Breast epithelium (tissue), 4 donors: ENCODE measurements around the gene NFKBIB. TPM values are rescaled to one million over a fixed set of nuclear protein-coding genes. Genes with fewer than 3 reads are reported as not detected.

Experiments used
- DNase-seq, 2 donors: peaks; one replicate each; pipeline ENCODE4 v3.0.0-alpha.2; 2019; ENCODE audit warnings: low spot score in 2 of 2
- H3K27ac ChIP-seq, 2 donors: fragments of 200-600 bp; sonication (generic) in 1 of 2; one replicate each; pipeline ENCODE4 v1.5.1; 2016 to 2019; ENCODE audit warnings: mild to moderate bottlenecking in 1 of 2
- H3K27me3 ChIP-seq, 2 donors: fragments of 200-600 bp; sonication (generic) in 1 of 2; one replicate each; pipeline versions ENCODE4 v1.5.1 to v1.6.0; 2017 to 2019; ENCODE audit warnings: control low read depth in 1 of 2, mild to moderate bottlenecking in 1 of 2
- H3K36me3 ChIP-seq: fragments of 200-600 bp; one replicate; pipeline ENCODE4 v1.5.1; 2019
- H3K4me1 ChIP-seq, 2 donors: fragments of 200-600 bp; sonication (generic); one replicate each; pipeline ENCODE4 v1.5.1; 2016 to 2019; ENCODE audit warnings: control low read depth in 1 of 2
- H3K4me3 ChIP-seq, 3 donors: fragments of 200-600 bp; sonication (generic); 1 replicate in 2 of 3; 2 replicates in 1 of 3; pipeline ENCODE4 v1.5.1; 2016 to 2019; ENCODE audit warnings: mild to moderate bottlenecking in 3 of 3, moderate library complexity in 2 of 3
- H3K9me3 ChIP-seq, 2 donors: fragments of 200-600 bp; sonication (generic) in 1 of 2; one replicate each; pipeline ENCODE4 v1.5.1; 2016 to 2019; ENCODE audit warnings: control low read depth in 1 of 2
- CTCF ChIP-seq, 3 donors: fragments of 450-650 bp; IDR thresholded peaks; one replicate each; pipeline ENCODE4 v1.5.1; 2016 to 2017; ENCODE audit warnings: antibody characterized with exemption in 3 of 3, mild to moderate bottlenecking in 3 of 3, moderate library complexity in 3 of 3
- POLR2A ChIP-seq: fragments of 450-650 bp; IDR thresholded peaks from one replicate; pipeline ENCODE4 v1.6.1; 2016; ENCODE audit warnings: antibody characterized with exemption, mild to moderate bottlenecking, moderate library complexity
- POLR2AphosphoS5 ChIP-seq, 3 donors: sonication (generic); formaldehyde crosslinking; IDR thresholded peaks; one replicate each; pipeline ENCODE4 v1.6.1; 2017; ENCODE audit warnings: antibody characterized with exemption in 3 of 3
- intact Hi-C: fragments of 100-400 bp; cut with DNase I; formaldehyde crosslinking; loops from one replicate; pipeline ENCODE4 v1.15.1; 2023; ENCODE audit warnings: low total_unique reads
- total RNA-seq, 3 donors: library from RNA; depleted of rRNA; stranded (reverse); fragments of >200 nt; gene quantifications; one replicate each; pipeline ENCODE4 v1.1.0, GENCODE V29; 2016

NFKBIB gene
- total RNA-seq, 3 donors from 2014 or later, result 15.7 to 29.2 (median 19.6) TPM

- H3K4me1 ChIP-seq, result peaks cover 0 to 6% of the 10 kb centered on the region in 2 donors
- peak overlapping the region; percentile 67 to 94 (median 91) for H3K4me3 ChIP-seq
- no peaks in the 10 kb centered on the region for H3K27me3 ChIP-seq
- peaks cover 4% of the 10 kb centered on the region for H3K36me3 ChIP-seq
- intact Hi-C loops, result no loop called here
- H3K27ac ChIP-seq, result peak overlapping the region in 1 of 2 donors; percentile 92
- DNase-seq, result no peak
- TF ChIP-seq CTCF (IDR thresholded peaks at IDR 0.05), result no peak
- TF ChIP-seq POLR2AphosphoS5 (IDR thresholded peaks at IDR 0.05), result no peak
- TF ChIP-seq POLR2A, result no peak
- H3K9me3 ChIP-seq, result no peaks in the 10 kb centered on the region
Measured at GRCh38 chr19:38900743-38901190, 998 bp downstream of the NFKBIB start.

- Histone ChIP-seq H3K4me1 (peaks cover 0 to 6% of the 10 kb centered on the region in 2 donors), H3K36me3 (peaks cover 4% of the 10 kb centered on the region), H3K27ac (no peak overlapping the region), H3K4me3 (no peak overlapping the region), H3K9me3 (no peaks in the 10 kb centered on the region), H3K27me3 (no peaks in the 10 kb centered on the region)
- intact Hi-C loops, result no loop called here
- TF ChIP-seq POLR2AphosphoS5 (IDR thresholded peaks at IDR 0.05) (no peak), CTCF (IDR thresholded peaks at IDR 0.05) (no peak), POLR2A (no peak)
- DNase-seq, result no peak
Measured at GRCh38 chr19:38901683-38902082, 1.9 kb downstream of the NFKBIB start.

- H3K27me3 ChIP-seq, result no peaks in the 10 kb centered on the region
- no peaks in the 10 kb centered on the region for H3K9me3 ChIP-seq
- DNase-seq, result no peak
- H3K4me3 ChIP-seq, result no peak overlapping the region
- intact Hi-C loops, result no loop called here
- peaks cover 4% of the 10 kb centered on the region for H3K36me3 ChIP-seq
- H3K4me1 ChIP-seq, result peaks cover 0 to 6% of the 10 kb centered on the region in 2 donors
- H3K27ac ChIP-seq, result no peak overlapping the region
- TF ChIP-seq POLR2A (no peak), CTCF (IDR thresholded peaks at IDR 0.05) (no peak), POLR2AphosphoS5 (IDR thresholded peaks at IDR 0.05) (no peak)
Measured at GRCh38 chr19:38904581-38905539, 5.1 kb downstream of the NFKBIB start.

GRCh38 chr19:38905620-38906019, 5.9 kb downstream of the NFKBIB start:
- Histone ChIP-seq H3K4me1 (peaks cover 0 to 3% of the 10 kb centered on the region in 2 donors), H3K27me3 (no peaks in the 10 kb centered on the region), H3K27ac (no peak overlapping the region), H3K36me3 (peaks cover 4% of the 10 kb centered on the region), H3K4me3 (no peak overlapping the region), H3K9me3 (no peaks in the 10 kb centered on the region)
- no peak for DNase-seq
- TF ChIP-seq CTCF (IDR thresholded peaks at IDR 0.05) (no peak), POLR2A (no peak)
- intact Hi-C loops, result no loop called here

GRCh38 chr19:38907227-38907626, 7.5 kb downstream of the NFKBIB start:
- no peak for DNase-seq
- no peak for TF ChIP-seq POLR2AphosphoS5 (IDR thresholded peaks at IDR 0.05)
- no peak for TF ChIP-seq POLR2A
- TF ChIP-seq CTCF (IDR thresholded peaks at IDR 0.05), result no peak
- intact Hi-C loops, result no loop called here
- H3K4me1 ChIP-seq, result no peaks in the 10 kb centered on the region
- H3K9me3 ChIP-seq, result no peaks in the 10 kb centered on the region
- H3K27ac ChIP-seq, result no peak overlapping the region
- H3K4me3 ChIP-seq, result no peak overlapping the region
- H3K27me3 ChIP-seq, result no peaks in the 10 kb centered on the region
- H3K36me3 ChIP-seq, result peaks cover 4% of the 10 kb centered on the region
